VCaP (cell line): ENCODE results near the gene MYH7B.

Experiments used
- H3K27ac ChIP-seq: fragments of 450-650 bp; 2 replicates; pipeline ENCODE4 v1.5.1; 2017
- TF ChIP-seq, protein P1 (sequence below): fragments of 450-650 bp; conservative IDR thresholded peaks from 2 replicates; pipeline ENCODE4 v1.5.1; 2017; ENCODE audit warnings: mild to moderate bottlenecking, moderate library complexity

MYH7B gene

DNA sequence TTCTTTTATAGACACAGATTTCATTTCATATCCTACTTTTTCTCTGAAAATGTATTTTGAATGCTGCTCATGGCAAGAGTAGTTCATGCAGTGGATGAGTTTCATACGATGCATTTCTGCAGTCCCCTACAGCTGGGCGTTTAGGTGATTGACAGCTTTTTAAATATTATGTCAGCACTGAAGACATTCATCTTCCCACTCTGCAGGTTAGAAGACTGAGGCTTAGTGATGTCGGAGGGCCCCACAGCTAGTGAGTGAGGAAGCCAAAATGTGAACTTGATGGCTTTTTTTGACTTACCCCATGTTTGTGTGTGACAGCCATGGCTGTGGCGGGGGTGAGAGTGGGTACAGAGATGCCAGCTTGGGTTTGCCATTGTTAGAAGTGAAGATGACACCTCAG lies 33.5 kb downstream of the MYH7B start:
- TF ChIP-seq, protein P1, sequence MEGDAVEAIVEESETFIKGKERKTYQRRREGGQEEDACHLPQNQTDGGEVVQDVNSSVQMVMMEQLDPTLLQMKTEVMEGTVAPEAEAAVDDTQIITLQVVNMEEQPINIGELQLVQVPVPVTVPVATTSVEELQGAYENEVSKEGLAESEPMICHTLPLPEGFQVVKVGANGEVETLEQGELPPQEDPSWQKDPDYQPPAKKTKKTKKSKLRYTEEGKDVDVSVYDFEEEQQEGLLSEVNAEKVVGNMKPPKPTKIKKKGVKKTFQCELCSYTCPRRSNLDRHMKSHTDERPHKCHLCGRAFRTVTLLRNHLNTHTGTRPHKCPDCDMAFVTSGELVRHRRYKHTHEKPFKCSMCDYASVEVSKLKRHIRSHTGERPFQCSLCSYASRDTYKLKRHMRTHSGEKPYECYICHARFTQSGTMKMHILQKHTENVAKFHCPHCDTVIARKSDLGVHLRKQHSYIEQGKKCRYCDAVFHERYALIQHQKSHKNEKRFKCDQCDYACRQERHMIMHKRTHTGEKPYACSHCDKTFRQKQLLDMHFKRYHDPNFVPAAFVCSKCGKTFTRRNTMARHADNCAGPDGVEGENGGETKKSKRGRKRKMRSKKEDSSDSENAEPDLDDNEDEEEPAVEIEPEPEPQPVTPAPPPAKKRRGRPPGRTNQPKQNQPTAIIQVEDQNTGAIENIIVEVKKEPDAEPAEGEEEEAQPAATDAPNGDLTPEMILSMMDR: no peak
- no peak overlapping the region for H3K27ac ChIP-seq

DNA sequence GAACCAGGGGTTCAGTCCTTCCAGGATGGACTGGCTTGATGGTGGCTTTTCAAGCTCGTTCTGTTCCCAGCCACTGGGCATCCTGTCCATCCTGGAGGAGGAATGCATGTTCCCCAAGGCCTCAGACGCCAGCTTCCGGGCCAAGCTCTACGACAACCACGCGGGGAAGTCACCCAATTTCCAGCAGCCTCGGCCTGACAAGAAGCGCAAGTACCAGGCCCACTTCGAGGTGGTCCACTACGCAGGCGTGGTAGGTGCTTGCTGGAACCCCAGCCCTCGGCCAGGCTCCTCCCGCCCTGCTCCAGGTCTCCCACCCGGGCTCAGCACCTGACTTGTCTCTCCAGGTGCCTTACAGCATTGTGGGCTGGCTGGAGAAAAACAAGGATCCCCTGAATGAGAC lies 34.0 kb downstream of the MYH7B start:
- H3K27ac ChIP-seq: no peak overlapping the region
- TF ChIP-seq, protein P1: no peak

DNA sequence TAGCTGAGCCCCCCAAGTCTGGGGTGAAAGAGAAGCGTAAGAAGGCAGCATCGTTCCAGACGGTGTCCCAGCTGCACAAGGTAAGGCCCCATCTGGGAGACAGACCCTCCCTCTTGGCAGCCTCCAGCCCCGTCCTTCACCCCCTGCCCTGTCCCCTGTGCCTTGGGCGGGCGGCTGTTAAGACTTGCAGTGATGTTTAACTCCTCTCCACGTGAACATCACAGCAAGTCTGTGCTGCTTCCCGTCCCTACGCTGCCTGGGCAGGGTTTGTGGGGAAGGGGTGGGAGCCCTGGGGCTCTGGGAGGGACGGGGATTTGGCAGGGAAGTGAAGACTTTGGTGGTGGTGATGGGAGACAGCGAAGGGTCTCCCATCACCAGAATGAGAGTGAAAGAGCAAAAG lies 34.6 kb downstream of the MYH7B start:
- H3K27ac ChIP-seq: no peak overlapping the region
- TF ChIP-seq, protein P1: no peak

DNA sequence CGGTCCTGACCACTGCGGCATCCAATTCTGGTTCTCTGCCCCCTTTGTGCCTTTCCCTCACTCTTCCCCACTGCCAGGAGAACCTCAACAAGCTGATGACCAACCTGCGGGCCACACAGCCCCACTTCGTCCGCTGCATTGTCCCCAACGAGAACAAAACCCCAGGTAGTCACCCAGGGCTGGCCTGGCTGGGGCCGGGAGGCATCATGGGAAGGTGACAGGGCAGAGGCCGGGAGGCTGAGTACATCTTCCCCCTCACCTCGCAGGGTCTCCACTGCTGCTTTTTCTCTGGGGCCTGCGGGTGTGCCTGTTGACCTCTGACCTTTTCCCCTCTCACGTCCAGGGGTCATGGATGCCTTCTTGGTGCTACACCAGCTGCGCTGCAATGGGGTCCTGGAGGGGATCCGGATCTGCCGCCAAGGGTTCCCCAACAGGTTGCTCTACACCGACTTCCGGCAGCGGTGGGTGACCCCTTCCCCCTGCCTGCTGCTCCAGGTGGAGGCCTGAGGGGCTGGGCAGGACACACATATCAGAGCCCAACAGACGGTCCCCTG lies 35.1 kb downstream of the MYH7B start:
- TF ChIP-seq, protein P1: no peak
- H3K27ac ChIP-seq: no peak overlapping the region

DNA sequence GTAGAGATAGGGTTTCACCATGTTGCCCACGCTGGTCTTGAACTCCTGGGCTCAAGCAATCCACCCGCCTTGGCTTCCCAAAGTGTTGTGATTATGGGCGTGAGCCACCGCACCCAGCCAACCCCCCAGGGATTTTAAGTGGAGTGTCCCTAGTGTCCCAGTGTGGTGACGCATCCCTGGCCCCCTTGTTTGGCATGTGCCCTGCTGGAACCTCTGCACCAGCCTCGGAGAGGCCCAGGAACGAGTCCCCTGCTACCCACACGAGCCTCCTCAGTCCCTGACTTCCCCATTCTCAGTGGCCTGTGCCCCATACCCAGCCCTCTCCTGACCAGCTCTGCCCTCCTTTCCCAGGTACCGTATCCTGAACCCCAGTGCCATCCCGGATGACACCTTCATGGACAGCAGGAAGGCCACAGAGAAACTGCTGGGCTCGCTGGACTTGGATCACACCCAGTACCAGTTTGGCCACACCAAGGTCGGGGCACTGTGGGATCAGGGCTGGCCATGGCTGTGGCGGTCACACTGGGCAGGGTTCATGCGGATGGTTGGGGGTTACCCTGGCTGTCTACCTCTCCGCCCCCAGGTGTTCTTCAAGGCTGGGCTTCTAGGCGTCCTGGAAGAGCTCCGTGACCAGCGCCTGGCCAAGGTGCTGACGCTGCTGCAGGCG lies 37.2 kb downstream of the MYH7B start:
- TF ChIP-seq, protein P1: no peak
- no peak overlapping the region for H3K27ac ChIP-seq

DNA sequence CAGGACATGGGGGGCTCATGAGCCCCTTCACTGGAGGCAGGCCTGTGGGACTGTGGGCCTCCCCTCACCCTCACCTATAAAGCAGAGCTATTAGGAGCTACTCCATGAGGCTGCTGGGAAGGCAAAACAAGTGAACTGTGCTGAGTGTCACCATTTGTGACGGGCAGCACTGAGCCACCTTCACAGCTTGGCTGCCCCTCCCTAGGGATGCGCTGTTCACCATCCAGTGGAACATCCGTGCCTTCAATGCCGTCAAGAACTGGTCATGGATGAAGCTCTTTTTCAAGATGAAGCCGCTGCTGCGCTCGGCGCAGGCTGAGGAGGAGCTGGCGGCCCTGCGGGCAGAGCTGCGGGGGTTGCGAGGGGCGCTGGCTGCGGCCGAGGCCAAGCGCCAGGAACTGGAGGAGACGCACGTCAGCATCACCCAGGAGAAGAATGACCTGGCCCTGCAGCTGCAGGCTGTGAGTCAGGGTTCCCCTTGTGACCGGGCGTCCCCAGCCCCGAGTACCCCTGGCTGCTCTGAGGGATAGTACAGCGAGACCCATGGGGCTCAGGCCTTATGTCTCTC lies 38.4 kb downstream of the MYH7B start:
- TF ChIP-seq, protein P1: no peak
- no peak overlapping the region for H3K27ac ChIP-seq

DNA sequence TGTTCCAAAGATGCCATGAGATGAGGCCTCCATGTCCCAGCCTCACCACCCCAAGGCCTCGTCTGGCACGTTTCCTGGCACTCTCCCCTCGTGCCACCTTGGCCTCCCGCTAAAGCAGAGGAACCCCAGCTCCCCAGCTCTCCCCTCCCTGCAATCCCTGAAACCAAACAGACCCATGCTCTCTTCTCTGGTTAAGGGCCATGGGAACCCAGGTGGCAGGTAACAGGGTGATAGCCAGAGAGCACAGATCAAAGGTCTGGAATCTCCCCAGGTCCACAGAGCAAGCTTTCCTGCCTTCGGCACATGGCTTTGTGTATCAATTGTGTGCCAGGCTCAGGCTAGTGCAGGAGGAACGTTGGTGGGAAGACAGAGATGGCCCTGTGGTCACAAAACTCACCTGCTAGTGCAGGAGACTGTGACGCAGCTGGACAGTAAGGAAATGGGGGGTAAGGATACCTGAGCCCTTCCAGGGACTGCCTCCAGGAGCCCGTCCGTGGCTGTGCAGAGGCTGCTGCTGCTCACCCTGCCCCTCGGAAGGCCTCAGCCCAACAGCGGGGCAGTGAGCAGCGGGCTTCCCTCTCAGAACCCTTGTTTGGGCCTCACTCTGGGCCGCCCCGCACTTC lies 39.0 kb downstream of the MYH7B start:
- TF ChIP-seq, protein P1: no peak
- no peak overlapping the region for H3K27ac ChIP-seq
